ENCODE data around the gene PKN2. TPM values are rescaled to one million over a fixed set of nuclear protein-coding genes. Genes with fewer than 3 reads are reported as not detected.

The PKN2 gene
- total RNA-seq, 1 experiment from 2014 or later, result 32.5 TPM

GRCh38 chr1:88877382-88877825, 193.3 kb downstream of the PKN2 start:
- no peaks in the 10 kb centered on the region for H3K4me1 ChIP-seq (ENCODE audit: insufficient read depth, low read length)

More at GRCh38 chr1:88877382-88877825, 193.3 kb downstream of the PKN2 start:
- Mint-ChIP-seq H3K27me3 (ENCODE audit: low read depth) (no peaks in the 10 kb centered on the region), H3K36me3 (ENCODE audit: insufficient read depth in 1 of 3, low read depth in 3 of 3) (no peaks in the 10 kb centered on the region; a peak in 2 of 7 replicates), H3K4me1 (no peaks in the 10 kb centered on the region), H3K9me3 (no peaks in the 10 kb centered on the region), H3K4me3 (no peak overlapping the region), H3K27ac (peak overlapping the region; percentile 8 to 84 (median 80); a peak in 4 of 7 replicates)
- H3T11ph ChIP-seq (ENCODE audit: low read length), result no peak overlapping the region
- H3K23me2 ChIP-seq (ENCODE audit: insufficient read length, low read depth, low read length, poor library complexity, severe bottlenecking), result no peaks in the 10 kb centered on the region
- no peaks in the 10 kb centered on the region for H3K79me1 ChIP-seq (ENCODE audit: insufficient read depth, low read depth, low read length, poor library complexity, severe bottlenecking)
- H3K9ac ChIP-seq (ENCODE audit: extremely low read depth, insufficient read length, low read length), result no peak overlapping the region
- no peak overlapping the region for H2AFZ ChIP-seq (ENCODE audit: low read length)
- H4K91ac ChIP-seq (ENCODE audit: insufficient read length, low read depth, low read length), result no peak overlapping the region
- H2BK15ac ChIP-seq (ENCODE audit: low read depth, low read length), result no peak overlapping the region
- H4K20me1 ChIP-seq (ENCODE audit: control insufficient read depth, insufficient read depth, insufficient read length), result no peaks in the 10 kb centered on the region
- no peak for DNase-seq
- H2BK20ac ChIP-seq (ENCODE audit: low read depth, low read length, poor library complexity, severe bottlenecking), result no peak overlapping the region
- WGBS (ENCODE audit: extremely low coverage, insufficient read length, low lambda C conversion rate), result no CpG with 5 or more reads among the region's 6 CpGs
- no peak overlapping the region for H4K5ac ChIP-seq (ENCODE audit: insufficient read length, low read depth, low read length)
- TF ChIP-seq CTCF (conservative IDR thresholded peaks at IDR 0.05), result peak; percentile 75
- H3K9me3 ChIP-seq (ENCODE audit: control insufficient read depth, low read depth, low read length), result no peaks in the 10 kb centered on the region
- H3K56ac ChIP-seq (ENCODE audit: insufficient read length, low read depth, low read length), result no peak overlapping the region
- H3K23ac ChIP-seq (ENCODE audit: insufficient read length, low read depth, low read length), result no peak overlapping the region
- H3K27me3 ChIP-seq (ENCODE audit: insufficient read depth, low read length), result no peaks in the 10 kb centered on the region
- H3K4ac ChIP-seq (ENCODE audit: low read depth, low read length), result no peak overlapping the region
- no peak overlapping the region for H3K27ac ChIP-seq (ENCODE audit: insufficient read length, low read depth, low read length)
- no peak overlapping the region for H2BK120ac ChIP-seq (ENCODE audit: low read depth, low read length, poor library complexity, severe bottlenecking)
- H4K8ac ChIP-seq (replicated peaks; ENCODE audit: insufficient read length, low read depth, low read length), result no peak overlapping the region
- H3K14ac ChIP-seq (ENCODE audit: insufficient read depth, low read length), result no peak overlapping the region
- H2BK5ac ChIP-seq (ENCODE audit: insufficient read length, low read length), result no peak overlapping the region
- no peak overlapping the region for H2AK5ac ChIP-seq (ENCODE audit: insufficient read length, low read length)
- no peaks in the 10 kb centered on the region for H3K79me2 ChIP-seq (ENCODE audit: insufficient read depth, low read length)
- H2BK12ac ChIP-seq (ENCODE audit: insufficient read length, low read depth, low read length), result no peak overlapping the region
- no peak overlapping the region for H3K18ac ChIP-seq (ENCODE audit: insufficient read length, low read depth, low read length)
- no peak overlapping the region for H3K4me2 ChIP-seq (ENCODE audit: insufficient read depth, insufficient read length, low read length)
